Activated T-cell treated with anti-CD3 and anti-CD28 coated beads, Interleukin-2, amount 50 U/mL, for 4 hours (primary cell): Measurements from ENCODE around the gene PRTN3. TPM values are rescaled to one million over a fixed set of nuclear protein-coding genes. Genes with fewer than 3 reads are reported as not detected.

Source experiments
- ATAC-seq, 2 donors: fragments of 200-7000 bp; cut with Tn5 transposase; one replicate each; pipeline ENCODE4 v1.10.0; 2021
- DNase-seq: peaks from one replicate; pipeline ENCODE4 v3.0.0-alpha.2; 2020
- H3K27me3 Mint-ChIP-seq: one replicate; pipeline ENCODE4 v1.8.0; 2021; ENCODE audit warnings: low read depth, mixed read lengths
- H3K36me3 Mint-ChIP-seq: one replicate; pipeline ENCODE4 v1.8.0; 2022; ENCODE audit warnings: mixed read lengths; ENCODE audit not compliant: insufficient read depth
- H3K4me1 Mint-ChIP-seq: one replicate; pipeline ENCODE4 v1.8.0; 2021; ENCODE audit warnings: low read depth, mixed read lengths
- H3K4me3 Mint-ChIP-seq: one replicate; pipeline ENCODE4 v1.8.0; 2021; ENCODE audit warnings: mild to moderate bottlenecking, moderate library complexity, mixed read lengths
- H3K9me3 Mint-ChIP-seq: one replicate; pipeline ENCODE4 v1.8.0; 2021; ENCODE audit warnings: mixed read lengths
- total RNA-seq, 3 donors: library from RNA; stranded (reverse); gene quantifications; one replicate each; pipeline ENCODE4 v1.2.1, GENCODE V29; 2021

The PRTN3 gene, protein sequence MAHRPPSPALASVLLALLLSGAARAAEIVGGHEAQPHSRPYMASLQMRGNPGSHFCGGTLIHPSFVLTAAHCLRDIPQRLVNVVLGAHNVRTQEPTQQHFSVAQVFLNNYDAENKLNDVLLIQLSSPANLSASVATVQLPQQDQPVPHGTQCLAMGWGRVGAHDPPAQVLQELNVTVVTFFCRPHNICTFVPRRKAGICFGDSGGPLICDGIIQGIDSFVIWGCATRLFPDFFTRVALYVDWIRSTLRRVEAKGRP
- not detected for total RNA-seq

GRCh38 chr19:840519-841206 lies at the start of gene PRTN3:
TSS of gene PRTN3 (plus strand) at chr19:840999. CDS start at chr19:841009, 10 bp downstream.
- DNase-seq: no peak
- H3K27me3 Mint-ChIP-seq: peaks cover 36% of the 10 kb centered on the region

DNA sequence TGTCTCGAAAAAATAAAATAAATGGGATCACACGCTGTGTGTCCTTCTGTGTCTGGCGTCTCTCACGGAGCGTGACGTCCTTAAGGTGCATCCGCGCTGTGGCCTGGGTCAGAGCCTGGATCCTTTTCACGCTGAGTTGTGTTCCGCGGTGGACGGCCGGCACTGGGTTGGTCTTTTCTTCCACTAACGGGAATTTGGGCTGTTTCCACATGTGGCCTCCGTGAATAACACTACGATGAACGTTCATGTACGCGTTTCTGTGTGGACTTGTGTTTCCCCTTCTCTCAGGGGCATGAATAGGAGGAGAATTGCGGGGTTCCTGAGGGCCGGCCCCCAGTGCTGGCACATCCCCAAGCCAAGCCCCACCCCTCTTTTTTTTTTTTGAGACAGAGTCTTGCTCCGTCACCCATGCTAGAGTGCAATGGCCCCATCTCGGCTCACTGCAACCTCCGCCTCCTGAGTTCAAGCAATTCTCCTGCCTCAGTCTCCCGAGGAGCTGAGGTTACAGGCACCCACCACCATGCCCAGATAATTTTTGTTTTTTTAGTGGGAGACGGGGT lies 49.7 kb upstream of the PRTN3 start:
- H3K4me1 Mint-ChIP-seq: no peaks in the 10 kb centered on the region
- peaks cover 3% of the 10 kb centered on the region for H3K27me3 Mint-ChIP-seq
- ATAC-seq (no peak), DNase-seq (no peak)
- no peak overlapping the region for H3K4me3 Mint-ChIP-seq
- no peaks in the 10 kb centered on the region for H3K36me3 Mint-ChIP-seq
- no peaks in the 10 kb centered on the region for H3K9me3 Mint-ChIP-seq

More at GRCh38 chr19:840519-841206, at the start of gene PRTN3:
- Mint-ChIP-seq H3K36me3 (no peaks in the 10 kb centered on the region), H3K4me1 (peaks cover 3% of the 10 kb centered on the region), H3K9me3 (no peaks in the 10 kb centered on the region), H3K4me3 (no peak within 1 kb of the TSS)
- ATAC-seq: no peak

DNA sequence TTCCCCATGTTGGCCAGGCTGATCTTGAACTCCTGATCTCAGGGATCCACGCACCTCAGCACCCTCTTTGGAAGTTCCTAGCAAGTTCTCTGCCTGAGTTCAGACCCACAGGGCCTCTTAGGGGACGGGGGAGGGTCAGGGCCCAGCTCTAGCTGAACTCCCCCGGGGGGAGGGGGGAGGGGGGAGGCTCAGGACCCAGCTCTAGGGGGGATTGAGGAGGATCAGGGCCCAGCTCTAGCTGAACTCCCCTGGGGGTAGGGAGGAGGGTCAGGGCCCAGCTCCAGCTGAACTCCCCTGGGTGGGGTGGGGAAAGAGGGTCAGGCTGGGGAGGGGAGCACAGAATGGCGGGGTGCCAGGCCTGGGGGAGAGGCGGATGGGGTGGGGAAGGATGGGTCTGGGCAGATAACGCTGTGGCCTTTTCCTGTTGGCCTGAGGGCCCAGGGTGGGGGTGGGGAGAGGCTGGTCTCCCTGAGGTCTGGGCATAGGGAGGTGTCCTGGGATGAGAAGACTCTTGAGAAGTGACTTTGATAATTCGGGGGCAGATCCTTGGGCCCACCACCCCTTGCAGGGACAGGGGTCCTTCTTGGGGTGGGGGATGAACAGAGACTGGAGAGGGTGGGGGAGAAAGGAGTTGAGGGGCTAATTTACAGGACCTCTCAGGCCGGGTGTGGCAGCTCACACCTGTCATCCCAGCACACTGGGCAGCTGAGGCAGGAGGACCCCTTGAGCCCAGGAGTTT lies 49.1 kb upstream of the PRTN3 start:
- Mint-ChIP-seq H3K4me3 (no peak overlapping the region), H3K9me3 (no peaks in the 10 kb centered on the region), H3K27me3 (peaks cover 3% of the 10 kb centered on the region), H3K36me3 (no peaks in the 10 kb centered on the region), H3K4me1 (peaks cover 2% of the 10 kb centered on the region)
- ATAC-seq (no peak), DNase-seq (no peak)

DNA sequence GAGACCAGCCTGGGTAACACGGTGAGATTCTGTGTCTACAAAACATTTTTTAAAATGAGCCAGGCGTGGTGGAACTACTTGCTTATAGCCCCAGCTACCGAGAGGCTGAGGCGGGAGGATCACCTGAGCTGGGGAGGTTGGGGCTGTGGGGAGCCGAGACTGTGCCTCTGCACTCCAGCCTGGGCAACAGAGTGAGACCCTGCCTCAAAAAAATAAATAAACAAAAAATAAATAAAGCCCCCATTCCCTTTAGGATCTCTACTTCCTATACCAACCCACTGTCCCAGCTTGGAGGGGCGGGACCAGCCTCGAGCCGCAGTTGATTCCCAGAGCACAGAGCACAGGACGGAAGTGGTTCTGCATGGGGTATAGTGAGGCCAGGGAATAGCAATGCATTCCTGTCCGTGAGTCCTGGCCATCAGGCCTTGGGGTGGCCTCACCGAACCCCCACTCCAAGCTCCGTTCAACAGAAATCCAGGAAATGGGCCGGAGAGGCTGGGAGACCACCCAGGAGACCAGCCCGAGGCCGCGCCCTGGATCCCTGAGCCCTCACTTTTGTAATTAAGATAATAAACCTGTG lies 48.4 kb upstream of the PRTN3 start:
- no peak for ATAC-seq
- Mint-ChIP-seq H3K4me1 (peaks cover 4% of the 10 kb centered on the region), H3K4me3 (no peak overlapping the region), H3K36me3 (no peaks in the 10 kb centered on the region), H3K27me3 (peaks cover 3% of the 10 kb centered on the region), H3K9me3 (no peaks in the 10 kb centered on the region)
- DNase-seq: no peak

DNA sequence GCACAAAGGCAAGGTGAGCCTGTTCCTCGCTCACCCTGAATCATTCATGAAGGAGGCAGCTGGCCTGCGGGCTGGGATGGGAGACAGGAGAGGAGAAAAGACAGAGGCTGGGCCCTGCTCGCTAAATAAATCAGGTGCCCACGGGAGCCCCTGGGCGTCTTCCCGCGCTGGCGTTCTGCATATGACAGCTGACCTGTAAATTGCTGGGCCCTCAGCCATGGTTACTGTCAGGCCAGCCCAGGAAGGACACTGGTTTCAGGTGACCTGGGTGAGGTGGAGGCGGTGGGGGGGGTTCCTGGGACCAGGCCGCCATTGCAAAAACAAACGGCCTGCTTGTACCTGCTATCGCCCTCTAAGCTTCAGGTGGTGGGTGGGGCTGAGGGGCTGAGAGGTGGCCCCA lies 47.0 kb upstream of the PRTN3 start:
- Mint-ChIP-seq H3K36me3 (peaks cover 1% of the 10 kb centered on the region), H3K4me1 (peaks cover 4% of the 10 kb centered on the region), H3K27me3 (peaks cover 2% of the 10 kb centered on the region), H3K4me3 (no peak overlapping the region), H3K9me3 (no peaks in the 10 kb centered on the region)
- ATAC-seq (no peak), DNase-seq (no peak)

GRCh38 chr19:795073-795611 lies 45.7 kb upstream of the PRTN3 start:
- peaks cover 12% of the 10 kb centered on the region for H3K36me3 Mint-ChIP-seq
- H3K4me1 Mint-ChIP-seq: peaks cover 13% of the 10 kb centered on the region
- peak overlapping the region; percentile 8 for H3K4me3 Mint-ChIP-seq
- ATAC-seq: no peak
- H3K9me3 Mint-ChIP-seq: no peaks in the 10 kb centered on the region
- DNase-seq: no peak
- no peaks in the 10 kb centered on the region for H3K27me3 Mint-ChIP-seq

- H3K36me3 Mint-ChIP-seq: peaks cover 19% of the 10 kb centered on the region
- H3K4me3 Mint-ChIP-seq: peak overlapping the region; percentile 93
- no peak for DNase-seq
- no peaks in the 10 kb centered on the region for H3K9me3 Mint-ChIP-seq
- H3K27me3 Mint-ChIP-seq: no peaks in the 10 kb centered on the region
- ATAC-seq: no peak
- H3K4me1 Mint-ChIP-seq: peaks cover 19% of the 10 kb centered on the region
These were observed 44.9 kb upstream of the PRTN3 start for GRCh38 chr19:795691-796581.

GRCh38 chr19:796692-797527 lies 43.9 kb upstream of the PRTN3 start, which contains the start of gene PTBP1:
TSS of gene PTBP1 (plus strand) at chr19:797452. CDS start at chr19:797498, 46 bp downstream.
- peak; percentile 99 for DNase-seq
- peaks cover 28% of the 10 kb centered on the region for H3K4me1 Mint-ChIP-seq
- no peaks in the 10 kb centered on the region for H3K9me3 Mint-ChIP-seq
- no peaks in the 10 kb centered on the region for H3K27me3 Mint-ChIP-seq
- H3K4me3 Mint-ChIP-seq: peak within 1 kb of the TSS; percentile 93
- H3K36me3 Mint-ChIP-seq: peaks cover 22% of the 10 kb centered on the region
- peak; percentile 80 for ATAC-seq

DNA sequence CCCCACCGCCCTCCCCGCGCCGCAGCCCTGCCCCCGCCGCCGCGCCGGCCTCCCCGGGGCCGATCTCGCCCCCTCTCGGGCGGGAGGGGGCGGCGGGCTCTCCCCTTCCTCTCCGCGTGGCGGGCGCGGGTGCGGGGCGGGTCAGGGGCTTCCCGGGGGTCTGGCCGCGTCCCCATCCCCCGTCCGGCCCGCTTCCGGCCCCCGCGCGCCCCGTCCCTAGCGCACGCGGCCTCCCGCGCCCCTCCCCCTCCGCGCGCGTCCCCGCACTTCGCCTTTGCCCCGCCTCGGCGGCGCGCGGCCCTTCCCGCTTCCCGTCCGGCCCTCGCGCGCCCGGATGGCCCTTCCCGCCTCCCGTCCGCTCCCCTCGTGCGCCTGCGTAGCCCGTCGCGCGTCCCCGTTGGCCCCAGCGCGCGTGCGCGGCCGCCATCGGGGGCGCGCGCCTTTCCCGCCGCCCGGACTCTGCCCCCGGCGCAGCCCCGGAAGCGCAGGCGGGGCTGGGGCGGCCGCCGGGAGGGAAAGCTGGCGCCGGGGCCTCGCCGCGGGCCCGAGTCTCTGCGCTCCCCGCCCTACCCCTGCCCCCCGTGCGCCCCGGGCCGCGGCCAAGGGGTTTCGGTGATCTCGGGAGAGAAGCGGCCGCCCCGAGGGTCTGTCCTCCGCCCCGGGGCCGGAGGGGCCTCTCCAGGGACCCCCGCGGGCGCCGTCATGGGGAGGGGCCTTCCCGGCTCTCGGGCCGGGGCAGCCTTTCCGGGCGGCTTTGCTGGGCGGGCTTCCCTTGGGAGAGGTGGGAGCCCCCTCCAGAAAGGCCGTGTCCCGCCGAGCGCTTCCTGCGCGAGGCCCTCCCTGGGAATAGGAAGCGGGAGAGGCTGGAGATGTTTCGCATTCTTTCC lies 43.0 kb upstream of the PRTN3 start:
- peak; percentile 26 to 28 for ATAC-seq
- peak overlapping the region; percentile 93 for H3K4me3 Mint-ChIP-seq
- no peaks in the 10 kb centered on the region for H3K27me3 Mint-ChIP-seq
- peaks cover 36% of the 10 kb centered on the region for H3K4me1 Mint-ChIP-seq
- no peaks in the 10 kb centered on the region for H3K9me3 Mint-ChIP-seq
- DNase-seq: peak; percentile 77
- peaks cover 25% of the 10 kb centered on the region for H3K36me3 Mint-ChIP-seq

- Mint-ChIP-seq H3K36me3 (peaks cover 31% of the 10 kb centered on the region), H3K4me3 (peak overlapping the region; percentile 90), H3K4me1 (peaks cover 44% of the 10 kb centered on the region), H3K9me3 (no peaks in the 10 kb centered on the region), H3K27me3 (no peaks in the 10 kb centered on the region)
- DNase-seq: no peak
- ATAC-seq: no peak
These were observed 42.3 kb upstream of the PRTN3 start for GRCh38 chr19:798415-799075.

DNA sequence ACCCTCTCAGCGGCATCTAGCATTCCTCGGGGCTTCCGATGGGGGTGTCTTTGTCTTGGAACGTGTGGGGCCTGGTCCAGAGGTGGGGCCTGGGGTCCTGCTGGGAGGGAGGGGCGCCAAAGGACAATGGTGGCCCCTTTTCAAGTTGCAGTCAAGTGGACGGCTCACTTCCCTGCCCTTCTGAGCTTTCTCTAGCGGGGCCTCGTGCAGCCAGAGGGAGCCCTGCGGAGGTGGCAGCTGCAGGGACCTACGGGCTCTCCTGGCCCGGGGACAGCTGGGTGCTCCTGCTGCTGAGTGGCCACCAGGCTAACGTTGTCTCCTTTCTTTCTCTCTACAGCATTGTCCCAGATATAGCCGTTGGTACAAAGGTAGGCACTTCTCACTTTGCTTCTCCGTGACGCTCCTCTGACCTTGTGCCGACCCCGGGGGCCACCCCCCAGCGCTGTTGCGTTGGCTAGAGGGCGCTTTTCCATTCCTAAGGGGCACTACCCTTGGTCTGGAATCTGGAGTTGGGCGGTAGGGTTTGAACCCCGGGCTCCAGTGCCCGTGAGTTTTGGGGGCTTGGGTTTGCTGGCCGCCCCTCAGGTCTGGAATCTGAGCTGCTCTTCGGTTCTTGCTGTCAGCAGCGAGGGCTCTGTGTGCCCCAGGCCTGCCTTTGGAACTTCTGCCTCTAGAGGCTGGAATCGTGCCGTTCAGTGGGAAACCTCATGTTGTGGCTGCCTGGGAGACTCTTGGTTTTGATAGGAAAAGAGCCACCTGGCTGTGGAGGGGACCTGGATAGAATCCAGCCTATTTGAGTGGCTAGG lies 41.5 kb upstream of the PRTN3 start:
- ATAC-seq (no peak), DNase-seq (no peak)
- no peaks in the 10 kb centered on the region for H3K27me3 Mint-ChIP-seq
- peaks cover 47% of the 10 kb centered on the region for H3K4me1 Mint-ChIP-seq
- peak overlapping the region; percentile 90 for H3K4me3 Mint-ChIP-seq
- no peaks in the 10 kb centered on the region for H3K9me3 Mint-ChIP-seq
- peaks cover 37% of the 10 kb centered on the region for H3K36me3 Mint-ChIP-seq
